ENCODE data around the gene NPAS4.

The NPAS4 gene

GRCh38 chr11:66420671-66421476 lies at the start of gene NPAS4:
Gene NPAS4 (plus strand): TSS chr11:66421035. CDS start chr11:66421180, 145 bp downstream.
- no peak for TF ChIP-seq GATA2 (IDR thresholded peaks at IDR 0.05; ENCODE audit: low read depth, low read length)

DNA sequence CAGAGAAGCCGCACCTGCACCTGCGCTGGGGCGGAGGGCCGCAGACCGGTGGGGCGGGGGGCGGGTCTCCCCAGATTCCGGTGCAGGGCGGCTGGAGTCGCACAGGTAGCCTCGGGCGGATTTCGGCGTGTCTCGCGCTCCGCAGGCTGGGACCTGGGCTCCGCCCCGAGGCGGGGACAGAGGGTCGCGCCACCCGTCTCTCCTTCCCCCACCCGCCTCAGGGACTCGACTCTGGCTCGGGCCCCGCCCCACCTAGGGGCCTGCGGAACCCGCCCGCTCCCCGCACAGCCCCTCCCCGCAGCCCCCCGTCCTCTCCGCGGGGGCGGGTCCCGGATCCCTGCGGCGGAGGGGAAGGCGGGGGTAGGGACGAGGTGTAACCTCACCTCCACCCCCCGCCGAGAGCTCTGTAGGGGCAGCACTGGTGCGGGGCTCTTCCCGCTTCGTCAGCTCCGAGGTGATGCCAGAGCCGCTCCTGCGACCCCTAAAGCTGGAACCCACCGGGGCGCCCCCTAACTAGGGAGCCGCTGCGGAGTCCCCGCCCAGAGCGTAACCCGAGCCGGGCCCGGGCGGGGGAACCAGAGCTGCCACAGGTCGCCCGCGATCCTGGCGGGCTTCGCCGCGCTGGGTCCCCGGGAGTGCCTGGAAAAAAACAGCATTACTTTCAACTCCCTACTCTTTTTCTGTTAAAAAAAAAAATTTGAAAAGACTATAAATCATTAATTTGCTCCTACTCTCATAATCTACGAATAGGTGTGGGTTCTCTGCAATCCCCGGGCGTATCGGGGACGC lies 49.0 kb upstream of the NPAS4 start, which contains the start of gene SLC29A2:
SLC29A2 (minus strand) TSS at position 134 of the 789 bp plus-strand sequence. CDS start 169 bp downstream, outside the sequence.
- TF ChIP-seq GATA3 (IDR thresholded peaks at IDR 0.05; ENCODE audit: low read depth, low read length) (no peak), GATA2 (IDR thresholded peaks at IDR 0.05; ENCODE audit: low read depth, low read length) (no peak)

DNA sequence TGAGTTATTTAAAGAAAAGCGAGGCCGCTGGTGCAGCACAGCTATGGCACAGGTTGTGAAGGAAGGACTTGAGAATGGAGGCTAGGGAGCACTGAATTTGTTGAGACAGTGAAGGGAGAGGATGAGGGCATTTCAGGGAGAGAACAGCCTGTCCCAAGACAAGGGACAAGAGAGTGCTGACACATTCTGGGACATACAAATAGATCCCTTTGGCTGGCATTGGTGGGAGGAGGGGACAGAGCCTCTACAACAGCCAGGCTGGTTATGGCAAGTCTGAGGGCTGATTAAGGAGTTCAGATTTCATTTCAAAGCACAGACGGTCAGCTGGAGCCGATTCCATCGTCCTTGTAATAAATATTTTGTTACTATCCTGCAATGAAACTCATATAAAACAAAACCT lies 47.6 kb upstream of the NPAS4 start:
- TF ChIP-seq GATA2 (IDR thresholded peaks at IDR 0.05; ENCODE audit: low read depth, low read length) (no peak), GATA3 (IDR thresholded peaks at IDR 0.05; ENCODE audit: low read depth, low read length) (no peak)

GRCh38 chr11:66386171-66387069 lies 34.4 kb upstream of the NPAS4 start:
- TF ChIP-seq GATA3 (IDR thresholded peaks at IDR 0.05; ENCODE audit: low read depth, low read length) (no peak), GATA2 (IDR thresholded peaks at IDR 0.05; ENCODE audit: low read depth, low read length) (no peak)

- no peak for TF ChIP-seq GATA3 (IDR thresholded peaks at IDR 0.05; ENCODE audit: low read depth, low read length)
- TF ChIP-seq GATA2 (IDR thresholded peaks at IDR 0.05; ENCODE audit: low read depth, low read length), result no peak
Measured at GRCh38 chr11:66388780-66389386, 32.0 kb upstream of the NPAS4 start.

DNA sequence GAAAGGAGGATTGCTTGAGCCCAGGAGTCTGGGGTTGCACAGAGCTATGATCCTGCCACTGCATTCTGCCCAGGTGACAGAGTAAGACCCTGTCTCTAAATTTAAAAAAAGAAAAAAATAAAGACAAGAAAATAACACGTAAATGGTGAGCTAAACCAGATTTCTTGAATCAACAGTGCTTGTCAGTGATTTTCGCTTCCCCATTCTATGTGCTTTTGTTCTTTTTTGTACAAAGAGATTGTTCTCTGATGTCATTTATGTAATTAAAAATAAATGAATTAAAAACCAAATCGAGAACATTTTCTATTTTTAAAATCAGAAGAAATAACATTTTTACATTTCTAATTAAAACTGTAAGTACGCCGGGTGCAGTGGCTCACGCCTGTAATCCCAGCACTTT lies 29.5 kb upstream of the NPAS4 start:
- no peak for TF ChIP-seq GATA2 (IDR thresholded peaks at IDR 0.05; ENCODE audit: low read depth, low read length)
- no peak for TF ChIP-seq GATA3 (IDR thresholded peaks at IDR 0.05; ENCODE audit: low read depth, low read length)

- TF ChIP-seq GATA3 (IDR thresholded peaks at IDR 0.05; ENCODE audit: low read depth, low read length), result no peak
- no peak for TF ChIP-seq GATA2 (IDR thresholded peaks at IDR 0.05; ENCODE audit: low read depth, low read length)
Measured at GRCh38 chr11:66393954-66394353, 26.9 kb upstream of the NPAS4 start.

- TF ChIP-seq GATA3 (IDR thresholded peaks at IDR 0.05; ENCODE audit: low read depth, low read length), result no peak
- TF ChIP-seq GATA2 (IDR thresholded peaks at IDR 0.05; ENCODE audit: low read depth, low read length), result no peak
Measured at GRCh38 chr11:66407651-66408050, 13.2 kb upstream of the NPAS4 start.

DNA sequence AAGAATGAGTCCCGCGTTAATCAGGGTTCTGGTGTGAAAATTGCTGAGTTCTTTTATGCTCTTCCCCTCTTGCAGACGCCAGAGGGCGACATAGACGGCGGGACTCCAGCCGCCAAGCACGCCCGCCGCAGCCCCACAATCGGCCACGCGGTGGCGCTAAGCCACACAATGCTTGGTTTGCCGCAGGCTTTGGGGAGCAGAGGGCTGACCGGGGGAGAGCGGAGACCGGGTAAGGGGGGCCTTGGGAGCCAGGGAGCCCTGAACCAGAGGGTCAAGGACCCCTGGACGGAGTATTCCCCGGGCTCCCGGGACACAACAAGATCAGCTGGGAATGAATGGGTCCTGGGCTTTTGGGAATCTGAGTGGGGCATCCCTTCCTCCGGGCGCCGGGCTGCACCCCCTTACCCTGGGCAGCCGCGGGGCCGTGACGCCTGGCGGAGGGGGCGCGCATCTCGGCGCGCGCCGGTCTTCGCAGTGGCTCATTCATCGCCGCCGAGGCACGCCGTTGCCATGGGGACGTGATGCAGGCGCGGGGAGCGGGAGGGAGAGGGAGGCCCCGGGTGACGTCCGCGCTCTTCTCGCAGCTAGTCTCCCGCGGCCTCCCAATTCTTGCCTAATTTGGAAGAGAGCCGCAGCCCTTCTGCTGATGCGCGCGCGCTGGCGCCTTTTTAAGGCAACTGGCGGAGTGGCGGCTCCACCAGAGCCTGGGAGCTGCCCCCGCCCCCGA lies 12.2 kb upstream of the NPAS4 start:
- no peak for TF ChIP-seq GATA2 (IDR thresholded peaks at IDR 0.05; ENCODE audit: low read depth, low read length)
- TF ChIP-seq GATA3 (IDR thresholded peaks at IDR 0.05; ENCODE audit: low read depth, low read length), result no peak

DNA sequence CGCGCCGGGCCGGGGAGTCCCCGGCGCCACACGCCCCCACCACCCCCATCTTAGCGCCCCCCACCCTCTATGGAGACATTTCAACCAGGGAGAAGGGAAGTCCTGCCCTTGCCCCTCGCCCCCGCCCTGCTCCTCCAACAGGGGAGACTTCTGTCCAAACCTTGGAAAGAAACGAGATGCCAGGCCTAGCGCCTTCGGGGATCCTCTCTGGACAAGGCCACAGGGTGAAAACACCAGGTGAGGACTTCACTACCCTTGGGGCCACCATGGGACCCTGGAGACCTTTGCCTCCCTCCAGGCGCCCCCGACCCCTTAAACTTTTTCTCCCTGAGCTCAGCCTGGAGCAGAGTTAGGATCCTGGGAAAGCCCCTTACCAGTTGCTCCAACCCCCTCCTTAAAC lies 11.6 kb upstream of the NPAS4 start:
- TF ChIP-seq GATA2 (IDR thresholded peaks at IDR 0.05; ENCODE audit: low read depth, low read length) (no peak), GATA3 (IDR thresholded peaks at IDR 0.05; ENCODE audit: low read depth, low read length) (no peak)

GRCh38 chr11:66410191-66410590 lies 10.6 kb upstream of the NPAS4 start:
- no peak for TF ChIP-seq GATA2 (IDR thresholded peaks at IDR 0.05; ENCODE audit: low read depth, low read length)
- TF ChIP-seq GATA3 (IDR thresholded peaks at IDR 0.05; ENCODE audit: low read depth, low read length), result no peak

DNA sequence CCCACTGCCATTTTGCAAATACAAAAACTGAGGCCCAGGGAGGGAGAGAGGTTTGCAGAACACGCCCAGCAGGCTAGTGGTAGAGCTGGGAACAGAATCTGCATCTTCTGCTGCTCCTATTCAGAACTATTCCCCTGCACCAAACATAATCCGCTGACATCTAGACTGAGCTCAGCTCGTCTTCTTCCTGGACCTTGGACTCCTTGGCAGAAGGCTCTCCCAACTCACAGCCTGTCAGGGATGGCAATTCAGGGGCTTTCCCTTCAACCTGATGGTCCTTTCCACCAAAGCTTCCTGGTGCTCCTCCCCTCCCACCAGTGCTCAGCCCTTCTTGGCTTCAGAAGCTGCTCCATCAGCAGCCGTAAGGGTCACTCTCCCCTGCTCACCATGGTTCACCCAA lies 9.5 kb upstream of the NPAS4 start:
- TF ChIP-seq GATA2 (IDR thresholded peaks at IDR 0.05; ENCODE audit: low read depth, low read length), result no peak
- TF ChIP-seq GATA3 (IDR thresholded peaks at IDR 0.05; ENCODE audit: low read depth, low read length), result no peak

DNA sequence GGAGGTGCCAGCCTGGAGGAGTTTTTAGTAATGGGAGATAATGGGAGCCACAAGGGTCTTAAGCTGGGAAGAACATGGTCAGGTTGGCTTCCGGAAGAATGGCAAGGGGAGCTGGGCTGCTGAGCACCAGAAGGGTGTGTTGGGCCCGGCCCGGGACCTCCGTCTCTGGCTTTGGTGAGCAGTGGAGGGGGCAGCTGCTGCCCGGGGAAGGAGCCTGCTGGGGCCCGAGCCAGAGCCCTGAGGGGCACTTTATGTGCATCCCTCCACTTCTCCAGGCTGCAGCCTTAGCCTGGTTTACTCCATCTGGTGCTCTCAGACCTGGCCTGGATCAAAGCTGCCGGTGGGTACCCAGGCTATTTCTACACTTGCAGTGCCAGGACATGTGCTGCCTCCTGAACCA lies 8.7 kb upstream of the NPAS4 start:
- no peak for TF ChIP-seq GATA3 (IDR thresholded peaks at IDR 0.05; ENCODE audit: low read depth, low read length)
- no peak for TF ChIP-seq GATA2 (IDR thresholded peaks at IDR 0.05; ENCODE audit: low read depth, low read length)
